Mesendoderm (in vitro differentiated cells): Measurements from ENCODE around the gene RSRC2.
A peak's percentile ranks its signal among the peaks of the same experiment; 100 is the strongest.

ENCODE experiments used
- DNase-seq: peaks from one replicate; pipeline ENCODE4 v3.0.0; 2013
- H2AK5ac ChIP-seq: 2 replicates; pipeline ENCODE4 v1.6.1; 2013; ENCODE audit warnings: low read length, inconsistent platforms
- H2BK120ac ChIP-seq: 2 replicates; pipeline ENCODE4 v1.6.1; 2013; ENCODE audit warnings: low read depth, mild to moderate bottlenecking, low read length, moderate library complexity, mixed read lengths
- H2BK15ac ChIP-seq: replicated peaks from 2 replicates; pipeline ENCODE4 v1.6.1; 2013; ENCODE audit warnings: low read depth, mild to moderate bottlenecking, moderate library complexity
- H2BK5ac ChIP-seq: 2 replicates; pipeline ENCODE4 v1.6.1; 2013; ENCODE audit warnings: low read length, inconsistent platforms
- H3K18ac ChIP-seq: 2 replicates; pipeline ENCODE4 v1.6.1; 2013; ENCODE audit warnings: mild to moderate bottlenecking, low read length, mixed read lengths
- H3K23ac ChIP-seq: one replicate; pipeline ENCODE4 v1.6.1; 2013; ENCODE audit warnings: low read length
- H3K27ac ChIP-seq: 2 replicates; pipeline ENCODE4 v1.5.1; 2013; ENCODE audit warnings: low read depth, mild to moderate bottlenecking, inconsistent platforms, low read length, moderate library complexity
- H3K27me3 ChIP-seq: 2 replicates; pipeline ENCODE4 v1.6.1; 2013; ENCODE audit warnings: low read length, control low read depth, mild to moderate bottlenecking, inconsistent platforms; ENCODE audit not compliant: insufficient read depth, poor library complexity
- H3K36me3 ChIP-seq: 2 replicates; pipeline ENCODE4 v1.6.1; 2013; ENCODE audit warnings: low read length, inconsistent platforms; ENCODE audit not compliant: control insufficient read depth, insufficient read depth
- H3K4ac ChIP-seq: one replicate; pipeline ENCODE4 v1.6.1; 2013; ENCODE audit warnings: low read depth, mild to moderate bottlenecking, low read length, moderate library complexity
- H3K4me1 ChIP-seq: 2 replicates; pipeline ENCODE4 v1.6.1; 2013; ENCODE audit warnings: low read depth, low read length, inconsistent platforms; ENCODE audit not compliant: control insufficient read depth
- H3K4me2 ChIP-seq: 2 replicates; pipeline ENCODE4 v1.6.1; 2013; ENCODE audit warnings: low read length
- H3K4me3 ChIP-seq: 2 replicates; pipeline ENCODE4 v1.5.1; 2013; ENCODE audit warnings: mild to moderate bottlenecking, low read length
- H3K56ac ChIP-seq: one replicate; pipeline ENCODE4 v1.6.1; 2013; ENCODE audit warnings: low read length
- H3K79me1 ChIP-seq: 2 replicates; pipeline ENCODE4 v1.6.1; 2013; ENCODE audit warnings: low read length, inconsistent platforms
- H3K79me2 ChIP-seq: 2 replicates; pipeline ENCODE4 v1.6.1; 2013; ENCODE audit warnings: mild to moderate bottlenecking, low read length; ENCODE audit not compliant: control insufficient read depth, insufficient read depth
- H3K9ac ChIP-seq: 2 replicates; pipeline ENCODE4 v1.6.1; 2013; ENCODE audit warnings: low read length, inconsistent platforms
- H4K5ac ChIP-seq: one replicate; pipeline ENCODE4 v1.6.1; 2013; ENCODE audit warnings: low read length
- H4K8ac ChIP-seq: one replicate; pipeline ENCODE4 v1.6.1; 2013; ENCODE audit warnings: low read depth, mild to moderate bottlenecking, control low read depth, low read length, moderate library complexity
- WGBS: extraction: QIAGEN DNeasy Blood & Tissue Kit; methylation state at CpG from one replicate; pipeline ENCODE4 v1.1.7; 2013; ENCODE audit warnings: low lambda C conversion rate, missing lambda C conversion rate; ENCODE audit not compliant: insufficient coverage; ENCODE audit errors: extremely low coverage; 5-methylcytosine and 5-hydroxymethylcytosine counted together

RSRC2 gene

GRCh38 chr12:122506393-122506938, 20.3 kb downstream of the RSRC2 start:
- Histone ChIP-seq H3K27me3 (no peaks in the 10 kb centered on the region), H3K23ac (no peak overlapping the region), H2BK5ac (no peak overlapping the region), H3K56ac (no peak overlapping the region), H3K9ac (no peak overlapping the region), H3K79me1 (no peaks in the 10 kb centered on the region), H2BK120ac (no peak overlapping the region), H3K4me1 (no peaks in the 10 kb centered on the region), H3K4me2 (no peak overlapping the region), H3K4ac (no peak overlapping the region), H3K27ac (no peak overlapping the region), H3K18ac (no peak overlapping the region), H3K79me2 (peaks cover 2% of the 10 kb centered on the region), H4K5ac (no peak overlapping the region), H2AK5ac (no peak overlapping the region), H4K8ac (no peak overlapping the region), H3K36me3 (peaks cover 16% of the 10 kb centered on the region), H2BK15ac (no peak overlapping the region), H3K4me3 (no peak overlapping the region)
- no peak for DNase-seq
- WGBS = no CpG with 5 or more reads among the region's 5 CpGs

GRCh38 chr12:122505419-122506051, 21.2 kb downstream of the RSRC2 start:
- Histone ChIP-seq H3K27me3 (no peaks in the 10 kb centered on the region), H3K79me1 (no peaks in the 10 kb centered on the region), H4K8ac (no peak overlapping the region), H2BK15ac (no peak overlapping the region), H2BK120ac (no peak overlapping the region), H3K56ac (no peak overlapping the region), H2BK5ac (no peak overlapping the region), H3K18ac (no peak overlapping the region), H3K23ac (no peak overlapping the region), H4K5ac (no peak overlapping the region), H3K4ac (no peak overlapping the region), H3K9ac (no peak overlapping the region), H3K27ac (no peak overlapping the region), H3K4me3 (no peak overlapping the region), H3K79me2 (no peaks in the 10 kb centered on the region), H2AK5ac (no peak overlapping the region), H3K36me3 (peaks cover 15% of the 10 kb centered on the region), H3K4me1 (no peaks in the 10 kb centered on the region), H3K4me2 (no peak overlapping the region)
- WGBS = no CpG with 5 or more reads among the region's 11 CpGs
- DNase-seq = no peak

- no peak overlapping the region for H3K56ac ChIP-seq
- no peak overlapping the region for H3K18ac ChIP-seq
- no peak overlapping the region for H3K4me2 ChIP-seq
- no peak overlapping the region for H3K4ac ChIP-seq
- no peak overlapping the region for H3K27ac ChIP-seq
- no peak overlapping the region for H3K9ac ChIP-seq
- no CpG with 5 or more reads among the region's 6 CpGs for WGBS
- no peak overlapping the region for H2BK5ac ChIP-seq
- no peaks in the 10 kb centered on the region for H3K27me3 ChIP-seq
- DNase-seq = no peak
- H3K79me1 ChIP-seq = no peaks in the 10 kb centered on the region
- H2BK15ac ChIP-seq = no peak overlapping the region
- H2BK120ac ChIP-seq = no peak overlapping the region
- H3K36me3 ChIP-seq = peaks cover 11% of the 10 kb centered on the region
- H3K4me3 ChIP-seq = no peak overlapping the region
- peaks cover 3% of the 10 kb centered on the region for H3K79me2 ChIP-seq
- no peaks in the 10 kb centered on the region for H3K4me1 ChIP-seq
- no peak overlapping the region for H3K23ac ChIP-seq
- no peak overlapping the region for H4K8ac ChIP-seq
- H4K5ac ChIP-seq = no peak overlapping the region
- no peak overlapping the region for H2AK5ac ChIP-seq
These were observed 22.7 kb downstream of the RSRC2 start for GRCh38 chr12:122503783-122504590.

- no peak for DNase-seq
- H3K27ac ChIP-seq = no peak overlapping the region
- H3K23ac ChIP-seq = no peak overlapping the region
- no peak overlapping the region for H4K8ac ChIP-seq
- H3K4me1 ChIP-seq = no peaks in the 10 kb centered on the region
- no peak overlapping the region for H3K4me2 ChIP-seq
- H4K5ac ChIP-seq = no peak overlapping the region
- peaks cover 6% of the 10 kb centered on the region for H3K79me2 ChIP-seq
- no peak overlapping the region for H3K4me3 ChIP-seq
- no peak overlapping the region for H2BK120ac ChIP-seq
- no peak overlapping the region for H3K18ac ChIP-seq
- H2BK15ac ChIP-seq = no peak overlapping the region
- no peak overlapping the region for H2AK5ac ChIP-seq
- no peak overlapping the region for H3K56ac ChIP-seq
- WGBS = no CpG with 5 or more reads among the region's 3 CpGs
- H3K27me3 ChIP-seq = no peaks in the 10 kb centered on the region
- H3K36me3 ChIP-seq = peaks cover 10% of the 10 kb centered on the region
- no peaks in the 10 kb centered on the region for H3K79me1 ChIP-seq
- no peak overlapping the region for H2BK5ac ChIP-seq
- H3K4ac ChIP-seq = no peak overlapping the region
- H3K9ac ChIP-seq = no peak overlapping the region
These were observed 23.5 kb downstream of the RSRC2 start for GRCh38 chr12:122503147-122503751.

- H3K23ac ChIP-seq = no peak overlapping the region
- DNase-seq = no peak
These were observed 25.2 kb downstream of the RSRC2 start for GRCh38 chr12:122501489-122501989.

More at GRCh38 chr12:122501489-122501989, 25.2 kb downstream of the RSRC2 start:
- H3K56ac ChIP-seq = no peak overlapping the region
- H2BK120ac ChIP-seq = no peak overlapping the region
- no peak overlapping the region for H2BK5ac ChIP-seq
- no peak overlapping the region for H2BK15ac ChIP-seq
- no peak overlapping the region for H2AK5ac ChIP-seq
- no peaks in the 10 kb centered on the region for H3K79me1 ChIP-seq
- peaks cover 5% of the 10 kb centered on the region for H3K36me3 ChIP-seq
- no peak overlapping the region for H4K5ac ChIP-seq
- H3K4me2 ChIP-seq = no peak overlapping the region
- H3K4ac ChIP-seq = no peak overlapping the region
- no peak overlapping the region for H3K9ac ChIP-seq
- H4K8ac ChIP-seq = no peak overlapping the region
- no CpG with 5 or more reads among the region's 9 CpGs for WGBS
- peaks cover 8% of the 10 kb centered on the region for H3K79me2 ChIP-seq
- H3K27ac ChIP-seq = no peak overlapping the region
- no peaks in the 10 kb centered on the region for H3K27me3 ChIP-seq
- no peak overlapping the region for H3K4me3 ChIP-seq
- H3K4me1 ChIP-seq = no peaks in the 10 kb centered on the region
- H3K18ac ChIP-seq = peak overlapping the region; percentile 64
